GM21717 (cell line): ENCODE measurements around the gene LPCAT2.

ENCODE experiments used
- ATAC-seq: cut with Tn5 transposase; IDR thresholded peaks from one replicate; pipeline ENCODE4 v1.9.1; 2021; ENCODE audit warnings: mild to moderate bottlenecking, moderate library complexity; ENCODE audit not compliant: unreplicated experiment

Gene LPCAT2

DNA sequence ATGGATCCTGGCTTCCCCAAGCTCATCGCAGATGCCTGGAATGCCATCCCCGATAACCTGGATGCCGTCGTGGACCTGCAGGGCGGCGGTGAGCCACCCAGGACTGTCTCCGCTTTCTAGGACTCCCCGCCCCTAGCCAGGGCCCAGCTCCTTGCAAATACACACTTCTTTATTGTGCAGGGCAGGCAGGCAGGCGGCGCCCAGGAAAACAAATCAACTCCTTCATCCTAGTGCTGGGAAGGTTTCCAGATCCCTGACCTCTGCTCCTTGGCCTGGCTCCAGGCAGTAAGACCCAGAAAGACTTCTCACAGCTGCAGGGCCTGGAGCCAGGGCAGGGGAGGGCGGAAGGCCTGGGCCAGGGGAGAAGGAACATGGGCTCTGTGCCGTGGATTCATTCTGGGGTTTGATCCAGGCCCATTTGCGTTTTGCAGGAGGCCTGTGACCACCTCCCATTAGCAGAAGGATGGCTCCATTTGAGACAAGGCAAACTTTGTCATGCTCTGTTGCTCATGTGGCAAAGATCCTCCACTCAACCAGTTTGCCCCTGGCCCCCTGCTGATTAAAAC, 6.0 kb upstream of the LPCAT2 start:
- no peak for ATAC-seq

DNA sequence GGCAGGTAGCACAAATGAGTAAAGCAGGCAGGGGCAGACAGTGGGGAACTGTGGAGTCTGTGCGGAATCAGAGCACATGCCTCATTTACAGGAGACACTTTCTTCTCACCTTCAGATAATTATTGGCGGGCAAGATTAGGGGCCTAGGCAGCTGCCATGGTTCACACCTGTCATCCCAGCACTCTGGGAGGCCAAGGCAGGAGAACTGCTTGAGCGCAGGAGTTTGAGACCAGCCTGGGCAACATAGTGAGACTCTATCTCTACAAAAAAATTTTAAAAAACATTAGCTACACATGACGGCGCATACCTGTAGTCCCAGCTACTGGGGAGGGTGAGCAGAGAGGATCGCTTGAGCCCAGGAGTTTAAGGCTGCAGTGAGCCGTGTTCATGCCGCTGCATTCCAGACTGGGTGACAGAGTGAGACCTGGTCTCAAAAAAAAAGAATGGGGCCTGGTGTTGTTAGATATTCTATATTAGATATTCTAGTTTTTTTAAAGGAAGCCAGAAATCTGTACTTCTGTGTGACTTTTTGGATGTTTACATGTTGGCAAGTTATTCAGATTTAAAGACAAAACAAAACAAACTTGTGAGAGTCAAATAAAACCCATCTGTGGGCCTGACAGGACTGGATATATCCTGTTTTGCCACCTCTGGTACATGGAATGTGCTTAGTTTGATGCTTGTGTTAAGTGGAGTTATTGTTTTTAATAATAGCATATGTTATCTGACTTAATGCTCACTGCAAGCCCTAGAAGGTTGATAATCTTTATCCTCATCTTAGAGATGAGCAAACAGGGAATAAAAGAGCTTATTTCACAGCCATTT, 4.9 kb upstream of the LPCAT2 start:
- no peak for ATAC-seq

DNA sequence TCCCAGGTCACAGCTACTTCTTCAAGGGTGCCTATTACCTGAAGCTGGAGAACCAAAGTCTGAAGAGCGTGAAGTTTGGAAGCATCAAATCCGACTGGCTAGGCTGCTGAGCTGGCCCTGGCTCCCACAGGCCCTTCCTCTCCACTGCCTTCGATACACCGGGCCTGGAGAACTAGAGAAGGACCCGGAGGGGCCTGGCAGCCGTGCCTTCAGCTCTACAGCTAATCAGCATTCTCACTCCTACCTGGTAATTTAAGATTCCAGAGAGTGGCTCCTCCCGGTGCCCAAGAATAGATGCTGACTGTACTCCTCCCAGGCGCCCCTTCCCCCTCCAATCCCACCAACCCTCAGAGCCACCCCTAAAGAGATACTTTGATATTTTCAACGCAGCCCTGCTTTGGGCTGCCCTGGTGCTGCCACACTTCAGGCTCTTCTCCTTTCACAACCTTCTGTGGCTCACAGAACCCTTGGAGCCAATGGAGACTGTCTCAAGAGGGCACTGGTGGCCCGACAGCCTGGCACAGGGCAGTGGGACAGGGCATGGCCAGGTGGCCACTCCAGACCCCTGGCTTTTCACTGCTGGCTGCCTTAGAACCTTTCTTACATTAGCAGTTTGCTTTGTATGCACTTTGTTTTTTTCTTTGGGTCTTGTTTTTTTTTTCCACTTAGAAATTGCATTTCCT, 3.4 kb upstream of the LPCAT2 start:
- no peak for ATAC-seq

DNA sequence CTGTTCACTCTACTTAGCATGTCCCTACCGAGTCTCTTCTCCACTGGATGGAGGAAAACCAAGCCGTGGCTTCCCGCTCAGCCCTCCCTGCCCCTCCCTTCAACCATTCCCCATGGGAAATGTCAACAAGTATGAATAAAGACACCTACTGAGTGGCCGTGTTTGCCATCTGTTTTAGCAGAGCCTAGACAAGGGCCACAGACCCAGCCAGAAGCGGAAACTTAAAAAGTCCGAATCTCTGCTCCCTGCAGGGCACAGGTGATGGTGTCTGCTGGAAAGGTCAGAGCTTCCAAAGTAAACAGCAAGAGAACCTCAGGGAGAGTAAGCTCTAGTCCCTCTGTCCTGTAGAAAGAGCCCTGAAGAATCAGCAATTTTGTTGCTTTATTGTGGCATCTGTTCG, 2.8 kb upstream of the LPCAT2 start:
- no peak for ATAC-seq

DNA sequence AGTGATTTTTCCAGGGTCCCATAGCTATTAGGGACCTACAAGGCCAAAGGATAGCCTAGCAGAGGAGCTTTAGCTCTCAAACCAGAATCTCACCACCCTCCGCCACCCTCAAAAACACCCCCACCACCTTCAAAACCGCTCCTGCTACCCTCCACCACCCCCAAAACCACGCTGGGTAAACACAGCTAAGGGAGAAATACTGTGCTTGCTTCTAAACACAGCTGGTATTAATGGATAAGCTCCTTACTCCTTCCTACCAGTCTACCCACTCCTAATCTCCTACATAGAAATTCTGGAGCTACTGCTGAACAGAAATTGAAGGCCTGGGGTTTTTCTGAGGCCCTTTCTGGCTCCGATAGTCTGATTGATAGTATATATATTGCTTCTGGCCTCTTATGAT, 2.2 kb upstream of the LPCAT2 start:
- ATAC-seq: no peak

DNA sequence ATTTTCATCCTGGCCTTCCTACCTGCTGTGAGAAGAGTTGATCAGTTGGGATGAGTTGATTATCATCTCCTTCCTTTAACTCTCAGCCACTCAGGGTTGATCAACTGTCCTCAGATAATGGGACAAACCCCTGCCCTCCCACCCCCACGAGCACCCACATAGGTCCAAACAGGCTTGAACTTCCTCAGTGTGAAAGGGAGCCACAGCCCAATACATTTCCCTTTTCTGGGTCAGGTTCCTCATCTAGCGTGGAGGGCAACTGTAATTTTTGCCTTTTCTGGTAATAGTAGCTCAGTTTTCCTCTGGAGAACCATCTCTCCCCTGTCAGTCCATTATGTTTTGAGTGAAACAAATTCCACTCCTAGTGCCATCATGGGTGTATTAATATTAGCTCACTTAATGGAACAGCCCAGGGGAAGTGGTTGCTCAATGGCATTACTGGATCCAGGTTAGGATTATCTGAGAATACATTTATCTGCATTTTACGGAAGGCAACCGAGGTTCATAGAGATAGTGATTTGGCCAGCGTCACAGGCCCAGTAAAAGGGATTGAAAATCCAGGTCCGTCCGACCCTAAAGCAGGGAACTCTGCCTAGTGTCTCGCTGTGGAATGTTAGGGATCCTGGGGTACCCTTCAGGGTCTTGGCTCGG, 476 bp upstream of the LPCAT2 start:
- no peak for ATAC-seq

DNA sequence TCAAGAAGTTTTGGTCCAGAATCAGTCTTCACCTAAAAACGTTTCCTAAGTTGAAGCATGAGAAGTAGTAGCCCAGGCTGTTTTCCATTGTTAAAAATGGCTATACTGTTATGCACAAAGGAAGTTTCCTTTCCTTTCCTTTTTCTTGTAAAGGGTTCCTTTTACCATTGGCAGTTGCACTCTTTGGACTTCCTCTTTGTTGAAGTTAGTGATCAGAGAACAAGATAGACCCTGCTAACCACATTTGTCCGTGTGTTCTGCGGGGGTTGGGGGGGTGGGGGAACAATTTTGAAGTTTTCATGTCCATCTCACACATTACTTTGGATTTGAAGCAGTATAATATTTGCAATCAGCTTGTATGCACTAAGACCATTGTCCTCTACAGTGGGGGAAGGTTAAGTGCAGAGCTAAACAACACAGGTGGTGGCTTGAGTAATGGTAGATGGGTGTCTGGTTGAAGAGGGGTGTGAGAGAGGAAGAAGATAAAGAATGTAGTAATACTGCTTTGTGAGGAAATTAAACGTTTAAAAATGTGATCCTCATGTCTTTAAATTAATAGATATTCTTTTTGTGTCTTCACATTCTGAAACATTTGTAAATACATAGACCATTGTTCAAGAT, 1.4 kb downstream of the LPCAT2 start:
- ATAC-seq: no peak

DNA sequence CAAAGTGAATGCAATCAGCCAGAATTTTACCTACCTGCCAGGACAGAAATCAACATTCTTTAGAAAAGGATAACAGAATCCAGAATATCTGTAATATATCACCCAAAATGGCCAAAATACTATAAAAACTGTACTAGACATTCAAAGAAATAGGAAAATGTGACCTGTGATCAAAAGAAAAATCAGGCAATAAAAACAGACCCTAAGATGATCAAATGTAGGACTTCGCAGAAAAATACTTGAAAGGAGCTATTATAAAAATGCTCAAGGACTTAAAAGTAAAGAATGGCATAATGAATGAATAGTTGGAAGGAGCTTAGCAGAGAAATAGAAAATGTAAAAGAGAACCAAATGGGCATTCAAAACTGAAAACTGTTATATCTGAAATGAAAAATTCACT, 4.1 kb downstream of the LPCAT2 start:
- no peak for ATAC-seq

DNA sequence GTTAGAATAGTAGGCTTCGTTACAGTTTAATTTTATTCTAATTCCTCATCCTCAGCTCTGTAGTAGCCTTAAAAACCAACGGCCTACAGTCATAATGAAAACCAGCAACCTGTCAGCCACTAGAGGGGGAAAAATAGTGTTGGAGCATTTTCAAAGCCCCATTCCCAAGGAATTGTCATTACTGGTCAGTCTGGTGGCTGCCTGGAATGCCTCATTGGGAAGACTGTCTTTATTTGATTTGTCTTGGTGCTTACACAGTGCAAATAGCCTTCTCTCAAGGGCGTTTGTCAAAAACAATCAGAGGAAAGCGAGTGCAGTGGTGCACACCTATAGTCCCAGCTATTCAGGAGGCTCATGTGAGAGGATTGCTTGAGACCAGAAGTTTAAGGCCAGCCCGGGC, 4.7 kb downstream of the LPCAT2 start:
- no peak for ATAC-seq

DNA sequence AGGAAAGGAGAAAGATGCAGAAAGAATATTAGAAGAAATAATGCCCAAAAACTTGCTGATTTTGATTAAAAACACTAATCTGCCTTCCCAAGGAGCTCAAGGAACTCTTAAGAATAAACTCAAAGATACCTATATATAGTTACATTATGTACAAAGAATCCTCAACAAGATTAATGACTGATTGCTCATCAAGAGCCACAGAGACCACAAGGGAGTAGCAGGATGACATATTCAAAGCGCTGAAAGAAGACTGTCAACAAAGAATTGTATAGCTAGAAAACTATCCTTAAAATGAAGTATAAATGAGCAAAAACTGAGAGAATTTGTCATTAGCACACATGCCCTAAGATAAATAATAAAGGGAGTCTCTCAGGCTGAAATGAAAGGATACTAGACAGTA, 6.2 kb downstream of the LPCAT2 start:
- no peak for ATAC-seq

DNA sequence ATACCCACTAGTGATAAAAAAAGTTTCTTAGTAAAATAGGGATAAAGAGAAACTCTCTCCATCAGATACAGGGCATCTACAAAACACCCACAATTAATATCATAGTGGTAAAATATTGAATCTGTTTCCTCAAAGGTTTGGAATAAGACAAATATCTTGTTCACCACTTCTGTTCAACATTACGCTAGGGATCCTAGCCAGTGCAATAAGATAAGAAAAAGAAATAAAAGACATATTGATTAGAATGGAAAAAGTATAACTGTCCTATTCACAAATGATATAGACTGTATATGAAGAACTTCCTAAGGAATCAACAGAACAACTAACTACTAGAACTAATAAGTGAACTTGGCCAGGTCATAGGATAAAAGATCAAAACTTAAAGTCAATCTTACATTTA, 12.9 kb downstream of the LPCAT2 start:
- no peak for ATAC-seq

DNA sequence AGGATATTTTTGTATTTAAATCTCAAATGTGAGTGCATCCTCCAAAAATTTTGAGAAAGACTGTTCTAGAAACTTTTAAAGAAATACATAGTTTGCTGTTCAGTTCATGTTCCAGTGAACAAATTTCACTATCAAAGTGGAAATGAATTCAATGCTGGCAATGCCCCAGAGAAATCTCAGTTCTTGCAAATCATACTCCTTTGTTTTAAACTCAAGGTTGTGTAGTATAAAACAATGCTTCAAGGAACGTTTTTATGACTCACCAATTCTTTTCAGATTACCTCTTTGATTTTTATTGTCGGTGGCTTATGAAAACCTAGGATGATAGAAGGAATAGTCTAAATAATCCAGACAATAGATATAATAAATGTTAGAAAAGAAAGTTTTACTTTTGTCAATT, 17.6 kb downstream of the LPCAT2 start:
- ATAC-seq: no peak

DNA sequence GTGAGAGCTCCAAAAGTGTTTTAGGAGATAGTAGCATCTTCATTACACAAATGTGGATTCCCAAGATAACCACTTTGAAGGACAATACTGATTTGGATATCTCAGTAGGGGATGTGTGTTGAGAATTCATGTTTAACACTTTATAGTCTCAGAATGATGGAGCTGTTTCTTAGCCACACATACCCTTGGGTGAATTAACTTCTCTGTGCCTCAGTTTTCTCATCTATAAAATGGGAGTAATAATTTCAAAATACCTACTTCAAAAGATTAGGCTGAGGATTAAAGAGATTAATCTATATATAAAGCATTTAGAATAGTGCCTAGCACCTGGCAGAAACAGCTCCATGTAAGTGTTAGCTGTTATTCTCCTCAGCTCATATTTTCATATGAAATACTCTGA, 19.0 kb downstream of the LPCAT2 start:
- no peak for ATAC-seq

DNA sequence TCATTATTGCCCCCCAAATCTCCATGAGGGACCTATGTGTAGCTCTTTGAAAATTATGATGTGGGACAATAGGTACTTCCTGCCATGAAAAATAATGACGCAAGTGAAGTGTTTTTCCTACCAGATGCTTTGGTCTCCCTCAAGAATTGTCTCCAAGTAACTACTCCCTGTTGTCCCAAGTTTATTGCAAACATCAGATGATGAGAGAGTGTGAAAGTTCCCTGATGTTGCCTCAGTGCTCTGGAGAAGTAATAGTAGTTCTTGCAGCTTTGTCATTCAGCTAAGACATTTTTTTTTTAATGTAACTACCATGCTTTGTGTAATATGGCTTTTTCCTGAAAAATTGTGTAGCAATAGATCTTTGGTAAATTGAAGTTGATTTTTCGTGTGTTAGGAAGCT, 20.1 kb downstream of the LPCAT2 start:
- ATAC-seq: no peak

DNA sequence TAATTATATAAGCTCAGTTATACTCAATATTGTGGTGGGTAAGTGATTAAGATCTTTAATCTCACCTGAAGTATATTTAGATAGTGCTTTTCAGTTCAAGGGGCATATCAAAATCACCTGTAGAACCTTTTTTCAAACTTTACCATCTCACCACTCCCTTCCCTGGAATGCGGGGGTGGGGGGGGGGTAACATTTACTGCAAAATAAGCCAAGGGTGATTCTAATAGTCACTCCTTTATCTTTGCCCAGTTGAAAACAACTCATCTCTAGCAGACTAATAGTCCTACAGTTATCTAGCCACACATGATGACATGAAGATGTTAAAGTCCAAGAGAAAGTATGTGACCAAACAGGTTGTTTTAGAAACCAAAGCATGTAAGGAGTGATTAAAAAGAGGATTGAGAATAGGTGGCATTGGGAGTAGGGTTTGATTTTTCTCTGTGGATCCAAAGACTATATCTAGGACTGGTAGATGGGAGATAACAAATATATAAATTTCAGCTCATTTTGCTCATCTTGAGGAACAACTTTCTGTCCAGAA, 21.5 kb downstream of the LPCAT2 start:
- ATAC-seq: no peak

DNA sequence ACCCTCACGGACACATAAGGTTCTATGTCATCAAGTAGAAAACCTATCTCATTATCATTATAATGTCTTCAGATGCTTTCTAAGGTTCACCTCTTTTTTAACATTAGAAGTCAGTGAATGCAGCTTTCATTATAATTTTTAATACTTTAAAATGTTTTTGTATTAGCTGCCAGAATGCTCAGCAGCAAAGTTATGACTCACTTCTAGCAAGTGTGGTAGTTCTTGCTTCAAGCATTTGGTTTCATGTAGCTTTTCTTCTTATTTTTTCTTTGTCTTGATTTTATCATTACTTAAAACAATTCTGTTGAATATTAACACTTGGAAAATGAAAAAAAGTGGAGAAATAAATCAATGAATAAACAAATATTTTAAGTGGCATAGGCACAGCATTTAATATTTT, 23.4 kb downstream of the LPCAT2 start:
- no peak for ATAC-seq

DNA sequence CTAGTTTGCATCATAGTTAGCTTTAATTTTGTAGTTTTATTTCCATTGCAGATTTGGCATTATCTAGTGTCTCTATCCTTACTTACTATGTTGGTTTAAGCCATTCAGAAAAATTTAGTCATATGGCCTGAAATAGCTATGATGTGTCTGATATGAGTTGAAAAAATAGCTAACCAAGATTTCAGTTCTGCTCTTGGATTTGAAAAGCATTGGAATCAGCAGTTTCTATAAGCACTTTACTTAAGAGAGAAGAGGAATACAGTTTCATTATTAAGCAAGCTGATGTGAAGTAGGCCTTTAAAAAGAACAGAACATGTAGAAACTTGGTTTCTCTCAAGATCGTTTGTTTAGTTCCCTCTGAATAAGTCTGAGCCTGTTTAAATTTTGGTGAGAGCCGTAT, 25.9 kb downstream of the LPCAT2 start:
- no peak for ATAC-seq

DNA sequence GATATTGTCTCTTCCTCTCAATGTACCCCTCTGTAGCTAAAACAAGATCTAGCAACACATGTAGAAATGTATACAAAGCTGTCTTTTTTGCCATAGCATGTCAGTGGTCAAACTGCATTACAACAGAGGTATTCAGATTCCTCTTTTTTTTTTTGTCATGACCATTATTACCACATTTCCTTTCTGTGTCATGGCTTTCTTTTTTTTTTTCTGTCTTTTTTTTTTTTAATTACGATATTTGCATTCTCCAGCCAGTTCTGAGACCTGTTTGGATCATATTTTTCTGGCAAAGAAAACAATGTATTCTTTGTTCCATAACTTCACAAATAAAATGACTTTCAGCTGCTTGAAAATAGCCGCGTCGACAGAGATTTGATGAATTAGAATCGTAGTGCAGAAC, 30.2 kb downstream of the LPCAT2 start:
- no peak for ATAC-seq

DNA sequence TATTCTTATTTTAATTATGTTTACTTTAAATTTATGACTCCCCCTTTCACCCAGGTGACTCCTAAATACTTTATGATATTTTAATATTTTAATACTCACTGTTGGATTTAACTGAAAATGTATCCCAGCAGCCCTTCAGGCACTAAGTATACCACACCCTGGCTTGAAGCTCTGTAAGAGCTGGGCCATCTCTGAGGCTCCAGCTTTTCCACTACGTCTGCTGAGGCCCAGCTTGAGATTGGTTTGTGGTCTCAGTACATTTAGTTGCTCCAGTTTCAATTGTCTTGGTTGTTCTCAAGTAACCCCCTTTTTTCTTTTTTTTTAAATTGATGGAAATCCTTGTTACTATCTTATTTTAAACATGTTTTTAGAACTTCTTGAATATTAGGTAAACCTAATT, 30.6 kb downstream of the LPCAT2 start:
- no peak for ATAC-seq

DNA sequence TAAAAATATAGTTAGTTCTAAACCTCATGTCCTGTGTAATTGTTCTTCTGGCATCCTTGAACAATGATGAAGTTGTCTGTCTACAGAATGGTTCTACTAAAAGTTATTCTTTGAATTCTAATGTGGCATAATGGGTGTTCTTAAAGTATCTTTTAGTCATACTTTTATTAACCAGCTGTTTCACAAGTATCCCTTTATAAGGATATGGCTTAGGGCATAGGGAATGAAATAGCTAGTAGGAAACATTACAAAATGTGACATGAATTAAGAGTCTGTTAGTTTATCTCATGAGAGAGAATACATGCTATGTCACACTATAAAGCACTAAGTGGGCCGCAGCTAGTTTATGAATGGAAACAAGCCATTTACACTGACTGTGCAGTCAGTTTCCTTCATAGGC, 31.3 kb downstream of the LPCAT2 start:
- no peak for ATAC-seq

DNA sequence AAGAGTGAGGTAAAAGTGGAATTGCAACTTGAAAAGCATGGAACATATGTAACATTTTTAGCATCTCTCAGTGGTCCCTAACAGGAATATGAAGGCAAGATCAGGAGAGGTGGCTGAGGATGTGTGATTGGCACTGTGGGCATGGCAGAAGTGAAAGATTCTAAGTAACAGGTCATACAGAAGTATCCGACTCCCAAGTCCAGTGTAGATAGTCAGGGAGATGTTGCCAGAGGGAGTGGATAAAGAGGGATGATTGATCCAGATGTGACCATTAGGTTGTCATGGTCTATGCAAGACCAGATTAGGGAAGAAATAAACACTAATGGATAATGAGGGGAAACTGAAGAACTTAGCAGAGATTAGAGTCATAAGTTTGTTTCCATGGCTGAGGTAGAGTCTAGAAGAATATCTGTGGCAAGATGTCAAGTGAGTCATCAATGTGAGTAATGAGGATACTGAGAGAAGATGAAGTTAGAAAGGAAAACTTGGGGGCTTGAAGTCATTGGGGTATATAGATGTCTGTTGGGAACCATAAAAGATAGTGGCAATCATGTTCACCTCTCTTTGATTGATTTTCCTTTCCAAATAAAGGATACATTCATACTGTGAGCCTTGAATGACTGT, 33.7 kb downstream of the LPCAT2 start:
- ATAC-seq: no peak
